LoVo (cell line): ENCODE data around the gene LOXL1.
"Not testable (repeated sequence)": the region's sequence is repeated elsewhere in the genome, so short reads cannot be mapped to it uniquely, and the experiment has no call there.

Experiments
- DNase-seq: peaks from one replicate; pipeline ENCODE4 v3.0.0-alpha.2; 2016; ENCODE audit warnings: low spot score

Gene LOXL1

DNA sequence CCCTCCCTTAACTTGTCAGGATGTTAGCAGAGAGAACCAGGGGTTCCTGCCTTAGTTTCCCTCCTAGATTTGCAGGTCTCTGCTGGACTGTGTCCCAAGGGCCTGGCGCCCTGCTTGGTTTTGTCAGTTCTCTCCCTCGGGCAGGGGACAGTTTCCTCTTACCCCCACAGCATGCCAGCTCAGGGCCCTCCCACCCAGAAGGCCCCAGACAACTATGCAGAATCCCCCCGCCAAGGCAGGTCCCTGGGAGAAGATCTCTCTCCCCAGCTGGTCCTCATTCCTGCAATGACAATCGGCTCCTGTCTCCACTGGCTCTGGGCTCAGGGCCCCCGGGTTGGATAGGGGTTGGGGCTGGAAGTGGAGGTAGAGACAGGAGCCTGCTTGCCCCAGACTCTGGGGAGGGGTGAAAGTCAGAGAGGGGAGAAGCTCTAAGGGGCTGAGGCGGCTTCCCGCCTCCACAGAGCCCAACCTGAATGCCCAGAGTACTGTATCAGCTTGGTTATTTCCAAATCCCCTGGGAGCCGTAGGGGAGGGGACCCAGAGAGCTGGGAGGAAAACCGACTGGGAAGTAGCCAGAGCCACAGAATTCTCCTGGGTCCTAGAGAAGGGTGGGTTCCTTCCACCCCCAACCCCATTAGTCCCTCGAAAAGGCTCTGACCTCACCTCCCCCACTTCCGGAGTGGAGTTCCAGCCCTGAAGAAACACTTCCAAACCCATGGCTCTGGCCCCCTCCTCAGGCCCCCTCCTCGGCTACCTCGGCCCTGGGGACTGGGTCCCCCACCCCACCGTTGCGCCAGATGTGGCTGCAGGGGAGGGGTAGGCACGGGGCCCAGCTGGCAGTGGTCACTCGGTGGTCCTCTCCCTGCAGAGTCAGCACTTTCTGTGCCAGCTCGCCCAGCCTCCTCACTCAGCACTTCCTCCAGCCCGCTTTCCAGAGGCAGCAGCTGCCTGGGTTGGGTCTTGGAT lies 3.8 kb upstream of the LOXL1 start:
- DNase-seq = no peak

- no peak for DNase-seq
These were observed 3.1 kb upstream of the LOXL1 start for GRCh38 chr15:73923156-73923487.

DNA sequence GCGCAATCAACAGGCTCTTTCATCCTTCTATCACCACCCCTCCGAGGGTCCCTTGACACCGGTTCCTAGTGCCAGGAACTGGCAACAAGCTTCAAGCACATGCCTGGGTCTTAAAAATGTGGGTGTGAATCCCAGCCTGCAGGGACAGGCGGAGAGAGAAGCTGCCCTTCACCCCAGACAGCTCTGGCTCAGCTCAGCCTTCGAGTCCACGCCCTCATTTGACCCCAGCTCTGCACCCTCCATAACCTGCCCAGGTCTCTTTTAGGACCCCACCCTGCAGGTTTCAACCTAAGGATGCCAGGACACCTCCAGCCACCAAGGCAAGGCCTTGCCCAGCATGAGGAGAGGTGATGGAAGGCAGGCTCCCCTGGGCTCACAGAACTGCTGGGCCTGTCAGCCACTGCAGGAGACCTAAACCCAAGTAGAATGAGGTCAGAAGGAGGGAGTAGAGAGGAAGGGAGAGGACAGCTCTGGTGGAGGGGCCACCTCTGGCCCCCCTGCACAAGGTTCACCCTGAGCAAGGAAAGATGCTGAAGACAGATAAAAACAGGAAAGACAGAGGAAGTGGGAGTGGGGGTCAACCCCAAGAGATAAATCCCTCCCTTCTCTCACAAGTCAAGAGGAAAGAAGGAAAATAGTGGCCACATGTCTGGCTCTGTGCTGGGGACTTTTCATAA lies 2.6 kb upstream of the LOXL1 start:
- DNase-seq = no peak

- DNase-seq = no peak
These were observed 1.9 kb upstream of the LOXL1 start for GRCh38 chr15:73924171-73924921.

DNA sequence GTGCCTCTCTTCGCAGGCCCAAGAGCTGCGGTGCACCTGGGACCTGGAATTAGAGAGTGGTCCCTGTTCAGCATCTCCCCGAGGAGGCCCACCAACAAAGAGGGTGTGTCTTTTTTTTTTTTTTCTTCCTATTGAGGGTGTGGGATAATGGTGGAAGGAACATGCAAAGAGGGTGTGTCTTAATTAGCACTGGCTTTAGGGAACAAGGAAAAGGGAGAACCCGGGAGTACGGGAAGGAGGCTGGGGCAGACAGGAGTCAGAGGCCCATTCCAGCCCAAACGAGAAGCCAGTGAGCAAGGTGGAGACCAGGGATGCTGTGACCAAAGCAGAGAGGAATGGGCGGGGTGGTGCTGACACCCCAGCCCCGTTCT lies 429 bp upstream of the LOXL1 start:
- no peak for DNase-seq

GRCh38 chr15:73927003-73927475 lies 777 bp downstream of the LOXL1 start:
- no peak for DNase-seq

DNA sequence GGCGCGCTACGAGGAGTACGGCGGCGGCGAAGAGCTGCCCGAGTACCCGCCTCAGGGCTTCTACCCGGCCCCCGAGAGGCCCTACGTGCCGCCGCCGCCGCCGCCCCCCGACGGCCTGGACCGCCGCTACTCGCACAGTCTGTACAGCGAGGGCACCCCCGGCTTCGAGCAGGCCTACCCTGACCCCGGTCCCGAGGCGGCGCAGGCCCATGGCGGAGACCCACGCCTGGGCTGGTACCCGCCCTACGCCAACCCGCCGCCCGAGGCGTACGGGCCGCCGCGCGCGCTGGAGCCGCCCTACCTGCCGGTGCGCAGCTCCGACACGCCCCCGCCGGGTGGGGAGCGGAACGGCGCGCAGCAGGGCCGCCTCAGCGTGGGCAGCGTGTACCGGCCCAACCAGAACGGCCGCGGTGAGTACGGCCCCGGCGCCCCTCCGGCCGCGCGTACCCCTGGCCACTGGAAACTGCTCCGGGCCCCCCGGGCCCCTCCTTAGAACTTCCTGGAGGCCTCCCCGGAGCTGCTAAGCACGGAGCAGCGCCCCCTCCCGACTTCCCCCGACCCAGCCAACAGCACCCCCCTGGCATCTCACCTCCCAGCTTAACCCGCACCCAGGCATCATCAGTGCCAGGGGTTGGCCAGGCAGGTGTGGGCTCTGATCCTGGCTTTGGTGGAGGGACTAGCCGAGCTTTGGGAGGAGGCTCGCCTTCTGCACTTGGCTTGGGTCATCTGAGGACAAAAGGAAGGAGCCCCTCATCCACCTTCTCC lies 1.4 kb downstream of the LOXL1 start:
- DNase-seq = no peak

GRCh38 chr15:73928241-73928579 lies 1.9 kb downstream of the LOXL1 start:
- no peak for DNase-seq

GRCh38 chr15:73928971-73929627 lies 2.8 kb downstream of the LOXL1 start:
- DNase-seq = no peak

- DNase-seq = no peak
These were observed 4.1 kb downstream of the LOXL1 start for GRCh38 chr15:73930371-73930770.

- no peak for DNase-seq
These were observed 4.6 kb downstream of the LOXL1 start for GRCh38 chr15:73930790-73931281.

DNA sequence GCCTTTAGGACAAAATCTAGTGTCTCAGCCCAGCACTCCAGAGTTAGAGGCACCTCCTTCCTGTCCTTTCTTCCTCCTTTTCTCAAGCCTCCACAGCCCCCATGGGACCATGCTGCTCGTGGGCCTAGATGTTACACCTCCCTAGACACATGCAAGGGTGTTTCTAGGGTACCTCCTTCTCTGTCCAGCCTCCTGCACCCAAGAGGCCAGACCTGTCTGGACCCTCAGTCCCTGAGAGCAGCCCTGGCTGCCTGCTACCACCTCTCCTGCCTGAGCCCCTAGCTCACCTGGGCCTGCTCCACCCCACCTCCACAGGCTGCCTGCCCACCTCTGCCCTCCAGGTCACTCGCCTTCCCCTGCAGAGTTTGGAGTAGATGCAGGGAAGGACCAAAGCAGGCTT lies 5.2 kb downstream of the LOXL1 start:
- DNase-seq = no peak

DNA sequence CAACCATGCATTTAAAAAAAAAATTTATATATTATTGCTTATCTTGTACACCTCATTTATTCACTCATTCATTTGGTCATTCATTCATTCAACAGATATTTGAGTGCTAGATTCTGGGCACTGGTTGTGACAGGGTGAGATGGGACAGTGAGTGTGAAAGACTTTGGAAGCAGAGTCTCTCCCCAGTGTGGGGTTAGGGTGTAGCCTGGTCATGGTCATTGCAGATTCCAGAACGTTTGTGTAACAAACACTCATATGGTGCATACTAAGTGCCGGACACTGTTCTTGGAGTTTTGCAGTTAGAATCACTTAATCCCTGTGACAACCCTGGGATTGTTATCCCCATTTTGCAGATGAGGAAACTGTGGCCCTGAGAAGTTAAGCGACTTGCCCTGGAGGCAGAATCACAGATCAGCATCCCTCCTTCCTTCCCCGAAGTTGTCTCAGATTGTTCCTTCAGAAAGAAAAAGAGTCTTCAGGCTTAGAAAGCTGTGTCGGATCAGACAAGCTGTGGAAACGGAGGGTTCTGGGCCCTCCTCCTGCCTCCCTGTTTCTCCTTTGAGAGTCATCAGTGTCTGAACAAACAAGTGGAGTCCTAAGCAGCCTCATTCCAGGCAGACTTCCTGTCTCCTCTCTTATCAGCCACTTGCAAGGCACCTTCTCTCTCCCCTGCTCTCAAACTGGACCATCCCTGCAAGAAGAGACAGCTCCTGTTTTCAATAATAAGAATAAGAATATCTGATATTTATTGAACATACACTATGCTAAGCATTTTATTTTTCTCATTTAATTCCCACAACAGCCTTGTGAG lies 6.3 kb downstream of the LOXL1 start:
- DNase-seq = no peak

DNA sequence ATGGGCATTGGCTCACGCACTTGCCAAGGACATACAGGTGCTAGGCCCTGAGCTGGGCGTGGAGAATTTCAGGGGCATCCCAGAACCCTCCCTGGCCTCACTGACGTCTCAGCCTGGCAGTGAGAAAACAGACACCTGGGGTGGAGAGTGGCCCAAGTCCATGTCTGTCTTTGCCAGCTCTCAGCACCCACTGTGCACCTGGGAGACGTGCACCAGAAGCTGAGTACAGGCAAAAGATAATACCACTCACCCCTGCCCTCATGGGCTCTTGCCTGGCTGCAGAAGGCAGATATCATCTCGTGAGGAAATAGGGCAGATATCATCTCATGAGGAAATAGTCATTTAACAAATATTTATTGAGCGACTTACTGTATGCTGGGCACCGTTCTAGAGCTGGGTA lies 8.0 kb downstream of the LOXL1 start:
- DNase-seq = no peak

GRCh38 chr15:73935547-73935946 lies 9.3 kb downstream of the LOXL1 start:
- DNase-seq = no peak

DNA sequence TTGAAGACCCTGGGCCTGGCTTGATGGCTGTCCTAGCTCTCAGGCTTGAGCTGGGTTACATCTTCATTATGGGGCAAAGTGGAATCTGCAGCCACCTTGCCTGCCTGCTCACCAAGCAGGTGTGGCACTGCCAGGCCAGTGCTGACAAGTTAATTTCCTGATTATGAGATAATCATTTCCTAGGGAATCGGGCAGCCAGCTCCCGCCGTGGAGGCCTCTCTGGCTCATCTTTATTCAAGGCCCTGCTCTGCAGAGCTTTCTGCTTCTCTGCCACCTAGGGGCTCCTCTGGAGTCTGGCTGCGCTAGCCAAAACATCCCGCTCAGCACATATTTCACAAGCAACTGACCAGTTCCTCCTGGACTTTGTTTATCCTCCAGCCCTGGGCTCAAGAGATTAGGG lies 9.9 kb downstream of the LOXL1 start:
- no peak for DNase-seq

- no peak for DNase-seq
These were observed 10.5 kb downstream of the LOXL1 start for GRCh38 chr15:73936588-73937290.

DNA sequence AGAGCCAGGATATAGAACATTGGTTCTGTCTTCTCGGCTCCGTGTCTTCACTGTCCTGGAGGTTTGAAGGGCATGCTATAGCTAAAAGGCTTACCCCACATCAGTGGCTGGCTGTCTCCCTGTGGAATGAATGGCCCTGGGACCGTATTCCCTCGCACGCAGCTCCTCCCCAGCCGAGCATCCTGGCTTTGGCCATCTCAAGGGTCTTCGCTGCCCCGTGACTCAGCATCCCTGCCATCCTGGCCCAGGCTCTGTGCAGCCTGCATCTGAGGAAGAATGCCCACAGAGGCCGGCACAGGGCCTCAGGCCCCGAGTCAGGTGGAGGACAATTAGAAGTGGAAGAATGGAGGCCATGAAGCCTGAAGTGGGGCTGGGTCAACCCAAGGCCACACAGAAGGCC lies 11.0 kb downstream of the LOXL1 start:
- DNase-seq = no peak

- DNase-seq = no peak
These were observed 11.5 kb downstream of the LOXL1 start for GRCh38 chr15:73937726-73938125.

GRCh38 chr15:73938516-73938915 lies 12.3 kb downstream of the LOXL1 start:
- DNase-seq = not testable (repeated sequence)
